Caco-2 (cell line): ENCODE results near the gene MCOLN2. TPM values are rescaled to one million over a fixed set of nuclear protein-coding genes. Genes with fewer than 3 reads are reported as not detected.
"Not testable (repeated sequence)": the region's sequence is repeated elsewhere in the genome, so short reads cannot be mapped to it uniquely, and the experiment has no call there.

Source experiments
- BruUV-seq: library from RNA; stranded (reverse); fragments of 400-500 nt; replicated peaks from 2 replicates; lab custom pipeline; 2021; lab: Mats Ljungman, UMichigan
- CTCF ChIA-PET: fragments of 300-600 bp; sonication (Branson Sonifier 250); formaldehyde crosslinking; loops from one replicate; lab custom pipeline; 2022; ENCODE audit warnings: antibody characterized with exemption; lab: Charles Lee
- POLR2A ChIA-PET: fragments of 300-600 bp; sonication (Branson Sonifier 250); formaldehyde crosslinking; loops from one replicate; lab custom pipeline; 2022; ENCODE audit warnings: antibody characterized with exemption; lab: Charles Lee
- DNase-seq, 2 experiments: peaks; one replicate each; pipeline versions ENCODE4 v3.0.0 to v3.0.0-alpha.2; 2020 to 2022
- H3K27me3 ChIP-seq: replicated peaks from 2 replicates; pipeline ENCODE4 v1.6.0; 2011; ENCODE audit warnings: low read length; ENCODE audit not compliant: control insufficient read depth, insufficient read depth
- H3K36me3 ChIP-seq: 2 replicates; pipeline ENCODE4 v1.5.1; 2011; ENCODE audit warnings: low read length; ENCODE audit not compliant: control insufficient read depth, insufficient read depth
- H3K4me1 ChIP-seq: fragments of 250-450 bp; sonication (Bioruptor Pico); 2 replicates; pipeline ENCODE4 v1.5.1; 2020; ENCODE audit warnings: mild to moderate bottlenecking
- H3K4me3 ChIP-seq: 2 replicates; pipeline ENCODE4 v1.5.1; 2011; ENCODE audit warnings: low read depth, mild to moderate bottlenecking, control low read depth, low read length
- H3K9me3 ChIP-seq: fragments of 250-450 bp; sonication (Bioruptor Pico); 2 replicates; pipeline ENCODE4 v1.5.1; 2020; ENCODE audit warnings: mild to moderate bottlenecking, moderate library complexity
- H3K27ac Mint-ChIP-seq: one replicate; pipeline ENCODE4 v1.8.0; 2022; ENCODE audit warnings: mixed read lengths; ENCODE audit not compliant: unreplicated experiment
- H3K27me3 Mint-ChIP-seq: one replicate; pipeline ENCODE4 v1.8.0; 2022; ENCODE audit warnings: mixed read lengths; ENCODE audit not compliant: insufficient read depth, unreplicated experiment
- H3K36me3 Mint-ChIP-seq: one replicate; pipeline ENCODE4 v1.8.0; 2022; ENCODE audit warnings: mild to moderate bottlenecking, mixed read lengths; ENCODE audit not compliant: insufficient read depth, unreplicated experiment
- H3K4me1 Mint-ChIP-seq: one replicate; pipeline ENCODE4 v1.8.0; 2022; ENCODE audit warnings: low read depth, mixed read lengths; ENCODE audit not compliant: unreplicated experiment
- H3K4me3 Mint-ChIP-seq: one replicate; pipeline ENCODE4 v1.8.0; 2022; ENCODE audit warnings: mild to moderate bottlenecking, moderate library complexity, mixed read lengths; ENCODE audit not compliant: unreplicated experiment
- H3K9me3 Mint-ChIP-seq: one replicate; pipeline ENCODE4 v1.8.0; 2022; ENCODE audit warnings: mixed read lengths; ENCODE audit not compliant: unreplicated experiment
- CTCF ChIP-seq, 2 experiments: fragments of 200-600 bp in 1 of 2; IDR thresholded peaks; 1 replicate in 1 of 2; 2 replicates in 1 of 2; pipeline versions ENCODE4 v1.5.1 to v1.8.0; 2011 to 2022; ENCODE audit warnings: antibody characterized with exemption in 1 of 2, control low read depth in 1 of 2, inconsistent platforms in 1 of 2, low read depth in 1 of 2, low read length in 1 of 2, mild to moderate bottlenecking in 1 of 2, moderate library complexity in 1 of 2; ENCODE audit not compliant: insufficient read depth in 1 of 2, severe bottlenecking in 1 of 2, unreplicated experiment in 1 of 2
- intact Hi-C: fragments of 100-400 bp; cut with micrococcal nuclease; formaldehyde crosslinking; loops from one replicate; pipeline ENCODE4 v1.10.0; 2022; ENCODE audit not compliant: unreplicated experiment
- total RNA-seq: library from RNA; stranded (reverse); gene quantifications from 2 replicates; pipeline ENCODE4 v1.2.3, GENCODE V29; 2022

The MCOLN2 gene
- total RNA-seq, 1 experiment from 2014 or later = not detected

- H3K27me3 ChIP-seq = no peaks in the 10 kb centered on the region; the same call in 1 of the 2 replicates
- POLR2A ChIA-PET = no interaction called here
- H3K4me1 Mint-ChIP-seq = no peaks in the 10 kb centered on the region
- no TSS peak for BruUV-seq
- no peaks in the 10 kb centered on the region for H3K36me3 Mint-ChIP-seq
- H3K27me3 Mint-ChIP-seq = peaks cover 26% of the 10 kb centered on the region
- intact Hi-C loops = no loop called here
- no peak for DNase-seq
- H3K4me1 ChIP-seq = 0 out of 2 replicates have a peak, but pooled peaks cover 5% of the 10 kb centered on the region
- H3K9me3 Mint-ChIP-seq = no peaks in the 10 kb centered on the region
- H3K4me3 ChIP-seq = no peak overlapping the region
- H3K36me3 ChIP-seq = no peaks in the 10 kb centered on the region
- no peaks in the 10 kb centered on the region for H3K9me3 ChIP-seq
- H3K27ac Mint-ChIP-seq = no peak overlapping the region
- no peak for TF ChIP-seq CTCF (IDR thresholded peaks at IDR 0.05; ENCODE audit: insufficient read depth in 1 of 2, low read depth in 1 of 2, low read length in 1 of 2, severe bottlenecking in 1 of 2, unreplicated experiment in 1 of 2)
- no peak overlapping the region for H3K4me3 Mint-ChIP-seq
- CTCF ChIA-PET = no interaction called here
Observed at GRCh38 chr1:84995484-84996334, 1.2 kb downstream of the MCOLN2 start.

GRCh38 chr1:84991097-84991920 is 5.6 kb downstream of the MCOLN2 start:
- Histone ChIP-seq H3K4me3 (no peak overlapping the region), H3K27me3 (no peaks in the 10 kb centered on the region), H3K9me3 (no peaks in the 10 kb centered on the region), H3K36me3 (no peaks in the 10 kb centered on the region), H3K4me1 (no peaks in the 10 kb centered on the region)
- no peaks in the 10 kb centered on the region for H3K9me3 Mint-ChIP-seq
- ChIA-PET POLR2A (no interaction called here), CTCF (no interaction called here)
- no TSS peak for BruUV-seq
- H3K36me3 Mint-ChIP-seq = no peaks in the 10 kb centered on the region
- peaks cover 15% of the 10 kb centered on the region for H3K27me3 Mint-ChIP-seq
- H3K4me3 Mint-ChIP-seq = no peak overlapping the region
- TF ChIP-seq CTCF (IDR thresholded peaks at IDR 0.05; ENCODE audit: insufficient read depth in 1 of 2, low read depth in 1 of 2, low read length in 1 of 2, severe bottlenecking in 1 of 2, unreplicated experiment in 1 of 2) = no peak
- no peaks in the 10 kb centered on the region for H3K4me1 Mint-ChIP-seq
- no peak for DNase-seq
- intact Hi-C loops = no loop called here
- H3K27ac Mint-ChIP-seq = no peak overlapping the region

- H3K27me3 ChIP-seq = no peaks in the 10 kb centered on the region
- no peaks in the 10 kb centered on the region for H3K36me3 ChIP-seq
- Mint-ChIP-seq H3K27me3 (peaks cover 17% of the 10 kb centered on the region), H3K36me3 (no peaks in the 10 kb centered on the region), H3K9me3 (no peaks in the 10 kb centered on the region), H3K27ac (no peak overlapping the region), H3K4me1 (no peaks in the 10 kb centered on the region), H3K4me3 (no peak overlapping the region)
- H3K4me1 ChIP-seq = no peaks in the 10 kb centered on the region
- no TSS peak for BruUV-seq
- ChIA-PET CTCF (no interaction called here), POLR2A (no interaction called here)
- no peak for DNase-seq
- no peaks in the 10 kb centered on the region for H3K9me3 ChIP-seq
- intact Hi-C loops = no loop called here
- TF ChIP-seq CTCF (IDR thresholded peaks at IDR 0.05; ENCODE audit: insufficient read depth in 1 of 2, low read depth in 1 of 2, low read length in 1 of 2, severe bottlenecking in 1 of 2, unreplicated experiment in 1 of 2) = no peak
- no peak overlapping the region for H3K4me3 ChIP-seq
Observed at GRCh38 chr1:84988588-84988987, 8.3 kb downstream of the MCOLN2 start.

GRCh38 chr1:84986561-84986960 is 10.4 kb downstream of the MCOLN2 start:
- H3K27ac Mint-ChIP-seq, H3K36me3 ChIP-seq, H3K9me3 ChIP-seq, H3K36me3 Mint-ChIP-seq, H3K4me3 Mint-ChIP-seq, POLR2A ChIA-PET, CTCF ChIA-PET, H3K27me3 ChIP-seq, H3K4me3 ChIP-seq, H3K4me1 Mint-ChIP-seq, intact Hi-C loops, BruUV-seq, H3K9me3 Mint-ChIP-seq, H3K4me1 ChIP-seq, DNase-seq: not testable (repeated sequence)
- H3K27me3 Mint-ChIP-seq = peaks cover 13% of the 10 kb centered on the region
